SK-MEL-5 (cell line): ENCODE measurements around the gene GTF3C5. TPM values are rescaled to one million over a fixed set of nuclear protein-coding genes. Genes with fewer than 3 reads are reported as not detected.
"Not testable (repeated sequence)": the region's sequence is repeated elsewhere in the genome, so short reads cannot be mapped to it uniquely, and the experiment has no call there.

Experiments used
- DNase-seq: peaks from one replicate; pipeline ENCODE4 v3.0.0-alpha.2; 2016; ENCODE audit warnings: low read depth, low spot score
- in situ Hi-C: cut with HindIII; loops from 2 replicates; pipeline ENCODE4 v1.10.0; 2016; ENCODE audit warnings: low sequenced_read_pairs, high pct_unique_total_duplicates, low pct_unique_long_range_greater_than_20kb
- polyA plus RNA-seq, 2 experiments: library from polyadenylated mRNA; depleted of rRNA; stranded (reverse); fragments of >200 nt; gene quantifications; 2 replicates each; pipeline ENCODE4 v1.2.3, GENCODE V29; 2015
- total RNA-seq: library from RNA; depleted of rRNA; stranded (reverse); fragments of >200 nt; shearing (Covaris generic); gene quantifications from 2 replicates; pipeline ENCODE4 v1.2.3, GENCODE V29; 2014; rRNA removed

The GTF3C5 gene, protein sequence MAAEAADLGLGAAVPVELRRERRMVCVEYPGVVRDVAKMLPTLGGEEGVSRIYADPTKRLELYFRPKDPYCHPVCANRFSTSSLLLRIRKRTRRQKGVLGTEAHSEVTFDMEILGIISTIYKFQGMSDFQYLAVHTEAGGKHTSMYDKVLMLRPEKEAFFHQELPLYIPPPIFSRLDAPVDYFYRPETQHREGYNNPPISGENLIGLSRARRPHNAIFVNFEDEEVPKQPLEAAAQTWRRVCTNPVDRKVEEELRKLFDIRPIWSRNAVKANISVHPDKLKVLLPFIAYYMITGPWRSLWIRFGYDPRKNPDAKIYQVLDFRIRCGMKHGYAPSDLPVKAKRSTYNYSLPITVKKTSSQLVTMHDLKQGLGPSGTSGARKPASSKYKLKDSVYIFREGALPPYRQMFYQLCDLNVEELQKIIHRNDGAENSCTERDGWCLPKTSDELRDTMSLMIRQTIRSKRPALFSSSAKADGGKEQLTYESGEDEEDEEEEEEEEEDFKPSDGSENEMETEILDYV
- 58.8 and 64.3 TPM in 2 replicates for total RNA-seq
- polyA plus RNA-seq (2015; cell fraction: cytosol; rRNA removed) = 67.2 and 87.3 TPM in 2 replicates
- 361 and 444 TPM in 2 replicates for polyA plus RNA-seq (2015; cell fraction: nucleus; rRNA removed)

DNA sequence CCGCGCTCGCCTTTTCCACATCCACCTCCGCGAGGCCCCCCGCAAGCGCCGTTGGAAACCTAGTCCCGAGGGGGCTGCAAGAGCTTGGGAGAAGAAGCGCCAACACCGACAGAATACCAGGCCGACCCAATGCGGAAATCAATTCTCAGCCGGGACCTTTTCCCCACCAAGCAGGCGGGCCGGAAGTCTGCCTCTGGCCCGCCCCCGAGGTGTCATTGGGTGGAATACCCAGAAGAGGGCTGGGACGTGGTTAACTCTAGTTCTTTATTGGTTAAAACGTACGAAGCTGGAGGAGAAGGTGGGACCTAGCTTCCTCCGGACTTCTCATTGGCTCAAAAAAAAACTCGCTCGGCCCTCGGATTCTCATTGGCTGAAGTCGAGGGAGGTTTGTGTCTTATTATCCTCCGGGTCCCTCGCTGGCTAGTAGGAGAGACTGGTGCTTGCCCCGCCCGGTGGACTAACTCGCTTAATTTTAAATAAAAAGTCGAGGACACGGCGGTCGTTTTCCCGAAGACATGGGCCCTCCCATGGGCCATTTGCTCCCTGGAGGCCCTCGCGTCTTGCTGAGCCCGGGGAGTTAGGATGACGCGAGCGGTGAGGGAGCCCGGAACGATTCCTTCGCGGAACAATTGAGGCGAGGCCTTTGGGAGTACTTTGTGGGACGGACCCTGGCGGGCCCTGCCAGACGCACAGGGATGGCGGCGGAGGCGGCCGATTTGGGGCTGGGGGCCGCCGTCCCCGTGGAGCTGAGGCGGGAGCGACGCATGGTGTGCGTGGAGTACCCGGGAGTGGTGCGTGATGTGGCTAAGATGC, at the start of gene GTF3C5:
TSS of gene GTF3C5 (plus strand) at position 681 of the 813 bp plus-strand sequence. CDS start at position 696, 15 bp downstream.
- in situ Hi-C loops = no loop called here

DNA sequence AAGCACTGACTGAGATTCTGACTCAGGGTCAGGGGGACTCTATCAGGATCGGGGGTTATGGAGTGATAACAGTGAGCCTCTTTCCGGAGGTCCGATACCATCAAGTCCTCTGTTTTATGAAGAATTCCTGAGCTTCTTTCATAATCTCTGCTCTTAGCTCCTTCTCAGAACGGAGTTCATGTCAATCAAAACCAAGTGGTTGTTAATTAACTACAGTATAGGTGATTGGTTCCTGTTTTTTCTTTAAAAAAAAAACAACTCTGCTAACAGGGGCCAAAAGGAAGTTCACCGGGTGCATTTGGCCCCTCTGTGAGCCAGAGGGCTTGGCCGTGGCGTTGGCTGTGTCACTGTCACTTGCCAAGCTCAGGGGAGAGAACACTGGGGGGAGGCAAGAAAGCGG, 48.3 kb upstream of the GTF3C5 start:
- in situ Hi-C loops = no loop called here
- no peak for DNase-seq

More for the DNA sequence above, at the start of gene GTF3C5:
- peak; percentile 99 for DNase-seq

DNA sequence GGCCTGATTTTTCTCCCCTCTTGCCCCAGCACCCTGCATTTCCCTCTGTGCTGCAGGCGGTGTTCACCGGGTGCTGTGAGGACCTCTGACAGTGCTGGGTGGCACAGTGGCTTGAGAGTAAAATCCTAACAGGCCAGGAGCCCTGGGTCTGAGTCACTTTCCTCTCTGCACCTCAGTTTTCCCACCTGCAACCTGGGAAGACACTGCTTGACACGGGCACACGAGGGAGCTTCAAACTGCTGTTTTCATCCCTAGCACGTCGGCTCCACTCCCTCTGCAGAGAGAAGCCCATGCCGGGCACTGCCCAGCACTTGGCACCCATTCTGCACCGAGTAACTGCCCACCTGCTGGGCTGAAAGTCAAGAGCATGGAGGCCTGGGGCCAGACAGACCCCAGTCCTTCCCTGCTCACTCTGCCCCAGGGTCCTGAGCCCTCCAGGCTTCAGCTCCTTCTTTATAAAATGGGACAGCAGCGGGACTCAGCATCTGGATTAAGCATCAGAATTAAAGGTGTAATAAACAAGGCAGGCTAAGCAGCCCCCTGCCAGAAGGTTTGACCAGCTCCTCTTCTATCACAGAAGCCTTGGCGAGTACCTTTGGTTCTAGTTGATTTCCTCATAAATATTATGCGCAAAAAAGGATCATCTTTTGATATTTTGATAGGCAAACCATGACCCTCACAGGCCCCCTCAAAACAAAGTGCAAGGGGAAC, 47.2 kb upstream of the GTF3C5 start:
- in situ Hi-C loops = no loop called here

DNA sequence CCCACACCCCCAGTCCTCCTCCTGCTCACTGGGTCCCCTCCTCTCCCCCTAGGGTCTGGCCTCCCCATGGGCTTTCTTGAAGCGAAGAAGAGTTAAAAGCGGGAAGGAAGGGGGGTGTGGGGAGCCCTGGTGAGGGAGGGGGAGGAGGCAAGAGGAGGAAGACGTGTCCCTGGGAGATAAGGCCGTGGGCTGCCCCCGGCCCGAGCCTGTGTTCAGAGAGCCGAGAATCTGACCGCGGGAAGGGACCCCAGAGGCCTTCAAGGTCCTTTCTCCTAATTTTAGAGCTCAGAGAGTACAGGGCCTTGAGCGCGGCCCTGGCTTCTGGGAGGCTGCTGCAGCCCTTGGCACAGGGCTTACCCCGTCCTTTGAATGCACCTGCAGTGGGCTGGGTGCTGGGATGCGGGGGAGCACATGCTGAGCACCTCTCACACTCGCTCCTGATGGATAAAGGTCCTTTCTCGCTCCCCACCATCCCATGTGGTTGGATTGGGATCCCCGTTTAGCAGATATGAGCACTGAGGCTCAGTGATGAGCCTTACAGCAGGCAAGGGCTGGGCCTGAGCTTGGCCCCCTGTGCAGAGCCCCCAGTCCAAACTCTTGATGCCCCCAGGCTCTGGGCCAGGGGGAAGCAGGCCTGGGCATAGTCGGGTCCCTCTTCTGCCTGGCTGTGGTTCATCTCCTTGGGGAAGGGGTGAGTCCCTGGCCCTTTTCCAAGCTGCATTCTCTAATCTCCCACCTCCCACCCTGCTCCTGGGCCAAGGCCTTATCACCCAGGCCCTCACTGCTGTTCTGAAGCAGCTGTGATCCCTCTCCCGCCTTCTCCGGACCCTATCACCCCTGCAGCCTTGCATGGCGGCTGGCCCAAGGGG, 46.4 kb upstream of the GTF3C5 start:
- in situ Hi-C loops = no loop called here
- no peak for DNase-seq

More for the DNA sequence above, 47.2 kb upstream of the GTF3C5 start:
- DNase-seq = no peak

DNA sequence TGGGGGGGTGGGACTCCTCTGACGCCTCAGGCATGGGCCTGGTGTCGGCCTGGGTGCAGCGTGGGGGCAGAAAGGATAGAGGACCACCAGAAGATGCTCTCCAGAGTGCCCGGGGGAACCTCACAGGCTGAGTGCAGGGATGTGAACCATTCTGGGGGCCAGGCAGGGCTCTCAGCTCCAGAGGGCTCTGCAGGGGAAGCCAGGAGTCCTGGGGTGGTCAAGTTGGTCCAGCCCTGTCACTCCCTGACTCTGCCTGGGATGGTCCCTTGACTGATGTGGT, 45.8 kb upstream of the GTF3C5 start:
- in situ Hi-C loops = no loop called here
- DNase-seq = no peak

DNA sequence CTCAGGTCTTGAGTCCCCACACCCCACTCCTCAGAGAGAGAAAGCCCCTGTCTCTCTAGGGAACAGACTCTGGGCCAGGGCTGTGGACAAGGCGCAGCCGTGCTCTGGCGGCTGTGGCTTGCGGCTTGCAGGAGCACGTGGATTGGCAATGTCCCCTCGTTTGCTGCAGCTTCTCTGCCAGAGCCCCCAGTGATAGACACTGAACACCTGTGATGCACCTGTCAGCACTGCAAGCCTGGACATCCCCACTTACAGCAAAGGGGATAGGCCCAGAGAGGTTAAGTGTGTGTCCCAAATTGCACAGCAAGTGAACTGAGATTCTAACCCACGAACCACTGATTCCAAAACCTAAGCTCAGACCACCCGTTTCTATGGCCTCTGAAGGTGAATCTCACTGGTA, 45.3 kb upstream of the GTF3C5 start:
- in situ Hi-C loops = no loop called here
- DNase-seq = no peak

DNA sequence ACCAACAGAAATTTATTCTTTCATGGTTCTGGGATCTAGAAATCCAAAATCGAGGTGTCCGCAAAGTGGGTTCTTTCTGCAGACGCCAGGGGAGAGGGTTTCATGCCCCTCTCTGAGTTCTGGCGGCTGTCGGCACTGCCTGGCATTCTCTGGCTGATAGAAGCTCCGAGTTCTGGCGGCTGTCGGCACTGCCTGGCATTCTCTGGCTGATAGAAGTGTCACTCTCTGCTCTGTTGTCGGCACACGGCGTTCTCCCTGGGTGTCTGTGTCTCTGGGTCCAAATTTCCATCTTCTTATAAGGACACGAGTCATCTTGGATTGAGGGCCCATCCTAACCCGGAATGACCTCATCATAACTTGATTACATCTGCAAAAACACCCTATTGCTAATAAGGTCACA, 44.7 kb upstream of the GTF3C5 start:
- in situ Hi-C loops = no loop called here
- DNase-seq = no peak

DNA sequence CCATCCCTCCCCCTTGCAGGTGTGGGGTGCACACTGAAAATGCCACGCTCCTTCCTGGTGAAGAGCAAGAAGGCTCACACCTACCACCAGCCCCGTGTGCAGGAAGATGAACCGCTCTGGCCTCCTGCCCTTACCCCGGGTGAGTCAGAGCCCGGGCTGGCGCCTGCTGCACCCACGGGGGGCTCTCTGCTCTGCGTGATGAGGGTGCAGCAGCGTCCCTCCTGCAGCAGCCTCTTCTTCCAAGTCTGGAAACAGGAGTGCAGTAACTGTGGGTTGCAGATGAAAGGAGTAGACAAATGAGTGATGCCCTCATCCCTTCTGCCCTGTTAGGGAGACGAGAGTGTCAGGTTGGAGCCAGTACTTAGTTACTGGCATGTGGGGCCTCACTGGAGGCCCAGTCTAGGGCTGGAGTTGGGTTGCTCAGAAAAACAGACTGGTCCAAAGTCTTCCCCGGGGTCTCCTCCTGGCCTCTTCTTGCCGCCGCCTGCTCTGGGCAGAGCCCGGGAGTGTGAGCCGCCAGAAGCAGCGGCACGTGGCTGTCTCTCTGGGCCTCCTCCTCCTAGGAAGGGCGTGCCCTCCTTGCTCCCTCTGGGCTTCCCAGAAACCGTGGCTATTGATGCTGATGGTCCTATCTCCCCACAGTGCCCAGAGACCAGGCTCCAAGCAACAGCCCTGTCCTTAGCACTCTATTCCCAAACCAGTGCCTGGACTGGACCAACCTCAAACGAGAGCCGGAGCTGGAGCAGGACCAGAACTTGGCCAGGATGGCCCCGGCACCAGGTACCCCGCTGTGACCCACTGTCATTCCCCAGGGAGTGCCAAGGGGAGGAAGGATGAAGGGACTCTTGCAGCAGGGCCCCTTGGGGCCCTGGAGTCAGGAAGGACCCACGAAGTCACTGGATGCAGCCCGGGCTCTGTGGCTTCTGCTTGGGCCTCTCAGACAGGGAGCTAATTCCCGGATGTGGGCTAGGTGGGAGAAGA, 43.9 kb upstream of the GTF3C5 start:
- in situ Hi-C loops = no loop called here
- no peak for DNase-seq

DNA sequence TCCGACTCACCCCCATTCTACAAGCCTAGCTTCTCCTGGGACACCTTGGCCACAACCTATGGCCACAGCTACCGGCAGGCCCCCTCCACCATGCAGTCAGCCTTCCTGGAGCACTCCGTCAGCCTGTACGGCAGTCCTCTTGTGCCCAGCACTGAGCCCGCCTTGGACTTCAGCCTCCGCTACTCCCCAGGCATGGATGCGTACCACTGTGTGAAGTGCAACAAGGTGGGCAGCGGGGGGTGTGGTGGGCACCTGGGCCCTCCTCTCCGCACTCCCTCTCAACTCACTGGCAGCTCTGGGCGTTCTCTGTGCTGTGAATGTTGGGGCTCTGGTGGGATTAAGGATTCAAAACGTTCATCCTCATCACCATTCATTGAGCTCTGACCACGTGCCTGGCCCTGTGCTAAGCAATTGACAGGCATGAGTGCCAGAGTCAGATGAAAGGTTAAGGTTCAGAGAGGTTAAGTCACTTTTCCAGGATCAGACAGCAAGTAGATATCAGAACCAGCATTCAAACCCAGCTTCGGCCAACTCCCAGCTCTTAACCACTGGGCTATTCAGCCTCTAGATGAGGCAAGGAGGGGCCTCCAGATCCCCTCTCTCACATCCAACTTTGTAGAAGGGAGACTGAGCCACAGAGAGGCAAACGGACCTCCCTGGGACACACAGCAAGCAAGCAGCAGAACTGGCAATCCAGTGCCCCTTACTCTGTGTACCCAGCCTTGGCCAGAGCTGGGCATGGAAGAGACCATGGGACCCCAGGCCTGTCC, 42.4 kb upstream of the GTF3C5 start:
- DNase-seq = no peak
- in situ Hi-C loops = no loop called here

DNA sequence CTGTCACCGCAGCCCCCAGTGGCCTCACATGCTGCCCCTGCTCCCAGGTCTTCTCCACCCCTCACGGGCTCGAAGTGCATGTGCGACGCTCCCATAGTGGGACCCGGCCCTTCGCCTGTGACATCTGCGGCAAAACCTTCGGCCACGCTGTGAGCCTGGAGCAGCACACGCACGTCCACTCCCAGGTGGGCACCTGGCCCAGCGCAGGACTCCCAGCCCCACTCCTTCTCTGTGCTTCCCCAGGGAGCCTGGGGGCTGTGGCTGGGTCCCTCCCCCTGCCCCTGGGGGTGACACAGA, 41.8 kb upstream of the GTF3C5 start:
- in situ Hi-C loops = no loop called here
- no peak for DNase-seq

DNA sequence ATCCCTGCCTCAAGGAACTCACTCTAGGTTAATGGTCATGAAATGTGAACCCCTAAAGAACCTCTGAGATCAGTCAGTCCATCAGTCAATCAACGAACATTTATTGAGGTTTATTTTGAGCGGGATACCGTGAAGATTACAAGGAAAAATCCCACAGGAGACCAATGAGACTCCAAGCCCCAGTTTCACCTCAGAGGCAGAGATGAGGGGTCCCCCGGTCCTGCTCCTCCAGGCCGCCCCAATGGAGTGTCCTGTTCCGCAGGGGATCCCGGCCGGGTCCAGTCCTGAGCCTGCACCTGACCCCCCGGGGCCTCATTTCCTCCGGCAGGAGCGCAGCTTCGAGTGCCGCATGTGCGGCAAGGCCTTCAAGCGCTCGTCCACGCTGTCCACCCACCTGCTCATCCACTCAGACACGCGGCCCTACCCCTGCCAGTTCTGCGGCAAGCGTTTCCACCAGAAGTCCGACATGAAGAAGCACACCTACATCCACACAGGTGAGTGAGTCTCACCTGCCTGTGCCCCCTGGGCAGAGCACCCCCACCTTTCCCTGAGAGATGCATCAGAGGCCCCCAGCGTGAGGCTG, 41.3 kb upstream of the GTF3C5 start:
- in situ Hi-C loops = no loop called here
- no peak for DNase-seq

DNA sequence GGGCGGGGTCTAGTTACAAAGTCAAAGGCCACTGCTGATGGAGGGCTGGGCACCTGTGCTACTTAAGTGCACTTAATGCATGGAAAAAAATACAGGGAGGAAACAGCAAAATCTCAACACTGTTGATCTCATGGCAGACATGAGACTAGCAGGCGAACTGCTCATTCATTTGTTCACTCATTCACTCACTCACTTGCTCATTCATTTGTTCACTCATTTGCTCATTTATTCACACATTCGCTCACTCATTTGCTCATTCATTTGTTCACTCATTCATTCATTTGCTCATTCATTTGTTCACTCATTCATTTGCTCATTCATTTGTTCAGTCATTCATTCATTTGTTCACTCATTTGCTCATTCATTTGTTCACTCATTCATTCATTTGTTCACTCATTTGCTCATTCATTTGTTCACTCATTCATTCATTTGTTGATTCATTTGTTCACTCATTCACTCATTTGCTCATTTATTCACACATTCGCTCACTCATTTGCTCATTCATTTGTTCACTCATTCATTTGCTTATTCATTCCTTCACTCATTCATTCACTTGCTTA, 40.7 kb upstream of the GTF3C5 start:
- in situ Hi-C loops = not testable (repeated sequence)
- DNase-seq = peak; percentile 41

DNA sequence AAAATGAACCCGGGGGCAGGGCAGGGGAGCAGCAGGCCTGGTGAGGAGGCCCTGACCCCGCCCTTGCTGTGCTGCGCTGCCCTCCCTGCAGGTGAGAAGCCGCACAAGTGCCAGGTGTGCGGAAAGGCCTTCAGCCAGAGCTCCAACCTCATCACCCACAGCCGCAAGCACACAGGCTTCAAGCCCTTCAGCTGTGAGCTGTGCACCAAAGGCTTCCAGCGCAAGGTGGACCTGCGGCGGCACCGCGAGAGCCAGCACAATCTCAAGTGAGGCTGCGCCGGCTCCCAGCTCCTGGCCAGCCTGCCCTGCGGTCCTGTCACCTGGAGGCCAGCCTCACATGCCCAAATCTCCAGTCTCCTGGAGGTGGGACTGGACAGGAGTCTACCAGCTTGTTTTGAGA, 40.0 kb upstream of the GTF3C5 start:
- no peak for DNase-seq
- in situ Hi-C loops = no loop called here

DNA sequence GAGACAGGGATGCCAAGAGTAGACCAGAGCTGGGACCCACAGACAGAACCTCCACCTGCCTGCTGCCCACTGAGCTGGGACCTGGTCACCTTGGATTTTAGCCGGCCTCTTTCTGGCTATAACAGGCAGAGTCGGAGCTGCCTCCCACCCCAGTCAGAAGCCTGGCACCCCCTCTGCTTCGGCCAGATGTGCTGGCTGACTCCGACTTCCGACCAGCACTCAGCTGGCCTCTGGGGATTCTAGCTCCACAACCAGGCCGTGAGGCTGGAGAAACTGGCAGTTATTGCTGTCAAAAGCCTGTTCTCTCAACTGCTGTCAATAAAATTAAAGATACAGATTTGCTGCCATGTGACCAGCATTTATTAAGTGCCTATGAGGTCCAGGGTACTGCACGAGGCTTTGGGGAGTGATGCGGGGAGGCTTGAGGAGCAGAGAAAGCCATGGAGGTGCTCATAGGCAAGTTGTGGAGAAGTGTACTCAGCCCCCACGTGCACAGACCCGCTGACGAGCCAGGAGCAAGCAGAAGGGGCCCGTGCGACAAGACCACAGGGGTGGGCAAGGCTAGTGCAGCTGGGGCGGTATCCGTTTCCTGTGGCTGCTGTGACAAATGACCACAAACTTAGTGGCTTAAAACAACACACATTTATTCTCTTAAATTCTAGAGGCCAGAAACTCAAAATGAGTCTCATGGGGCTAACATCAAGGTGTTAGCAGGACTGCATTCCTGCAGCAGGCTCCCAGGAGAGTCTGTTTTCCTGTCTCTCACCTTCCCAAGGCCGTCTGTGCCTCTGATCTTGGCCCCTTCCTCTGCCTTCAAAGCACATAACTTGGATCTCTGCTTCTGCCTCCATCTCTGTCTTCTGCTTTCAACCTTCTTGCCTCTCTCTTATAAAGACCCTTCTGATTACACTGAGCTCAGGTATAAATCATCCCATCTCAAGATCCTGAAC, 39.2 kb upstream of the GTF3C5 start:
- in situ Hi-C loops = no loop called here
- DNase-seq = no peak
